IPS-11a (cell line): ENCODE data around the gene SPATA21.
"Not testable (repeated sequence)": the region's sequence is repeated elsewhere in the genome, so short reads cannot be mapped to it uniquely, and the experiment has no call there.

Experiments used
- H3K4me3 ChIP-seq: one replicate; pipeline ENCODE4 v1.5.1; 2013; ENCODE audit warnings: low read depth, low read length, control low read depth

SPATA21 gene

DNA sequence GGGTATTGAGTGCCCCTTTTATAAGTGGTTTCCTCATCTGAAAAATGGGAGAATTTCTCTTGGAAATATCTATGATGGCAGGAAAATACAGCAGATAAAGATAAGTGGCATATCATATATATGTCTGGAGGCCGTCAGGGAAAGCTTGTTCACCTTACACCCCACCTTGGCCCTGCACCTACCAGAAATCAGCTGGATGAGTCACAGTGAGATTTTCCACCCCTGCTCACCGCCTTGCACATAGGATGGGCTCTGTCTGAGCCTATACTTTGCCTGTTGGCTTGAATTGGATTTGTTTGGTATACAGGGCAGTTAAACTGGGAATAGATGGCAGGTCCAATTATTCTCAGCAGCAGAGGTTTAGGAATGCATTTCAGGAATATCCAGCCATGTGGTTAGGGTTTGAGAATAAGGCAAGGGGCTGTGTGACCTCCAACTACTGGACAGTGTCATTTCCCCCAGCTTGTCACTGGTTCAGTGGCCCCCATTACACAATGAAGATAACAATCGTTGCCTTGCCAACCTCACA, at the start of gene SPATA21:
Gene SPATA21, minus strand, starts transcription at position 479 of the 529 bp plus-strand sequence. CDS start 6,053 bp downstream, outside the sequence.
- no peak within 1 kb of the TSS for H3K4me3 ChIP-seq

DNA sequence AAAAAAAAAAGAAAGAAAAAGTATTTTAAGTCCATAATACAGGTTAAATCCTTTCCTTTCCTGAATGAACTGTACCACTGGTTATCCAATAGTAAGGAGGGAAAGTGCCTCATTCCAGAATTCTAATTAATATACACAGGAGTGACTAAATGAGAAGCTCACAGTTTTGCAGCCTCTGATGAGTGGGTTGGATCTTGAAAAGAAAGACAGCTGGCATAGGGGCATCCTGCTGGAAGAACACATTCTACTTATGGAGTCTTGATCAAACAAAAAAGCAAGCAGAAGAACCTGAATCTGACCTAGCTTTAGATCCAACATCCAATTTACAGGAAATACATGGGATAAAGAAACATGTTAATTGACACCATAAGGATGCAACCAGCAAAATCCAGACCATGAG, 49.8 kb upstream of the SPATA21 start:
- not testable (repeated sequence) for H3K4me3 ChIP-seq

DNA sequence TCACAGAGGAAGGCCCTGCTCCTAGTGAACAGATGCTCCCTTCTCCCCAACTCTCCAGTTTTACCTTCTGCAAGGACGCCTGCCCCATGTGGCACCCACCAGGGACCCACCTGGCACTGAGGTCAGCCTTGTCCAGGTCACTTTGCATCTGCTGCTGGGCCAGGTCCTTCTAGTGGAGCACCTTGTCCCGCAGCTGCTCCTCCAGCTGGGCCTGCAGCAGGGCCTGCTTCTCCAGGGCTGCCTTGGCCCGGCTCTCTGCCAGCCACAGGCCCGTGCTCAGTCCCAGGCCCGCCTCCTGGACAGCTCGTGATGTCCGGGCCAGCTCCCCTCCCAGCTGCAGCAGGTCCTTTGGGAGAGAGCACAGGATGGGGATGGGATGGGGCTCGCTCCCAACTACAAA, 49.1 kb upstream of the SPATA21 start:
- not testable (repeated sequence) for H3K4me3 ChIP-seq

DNA sequence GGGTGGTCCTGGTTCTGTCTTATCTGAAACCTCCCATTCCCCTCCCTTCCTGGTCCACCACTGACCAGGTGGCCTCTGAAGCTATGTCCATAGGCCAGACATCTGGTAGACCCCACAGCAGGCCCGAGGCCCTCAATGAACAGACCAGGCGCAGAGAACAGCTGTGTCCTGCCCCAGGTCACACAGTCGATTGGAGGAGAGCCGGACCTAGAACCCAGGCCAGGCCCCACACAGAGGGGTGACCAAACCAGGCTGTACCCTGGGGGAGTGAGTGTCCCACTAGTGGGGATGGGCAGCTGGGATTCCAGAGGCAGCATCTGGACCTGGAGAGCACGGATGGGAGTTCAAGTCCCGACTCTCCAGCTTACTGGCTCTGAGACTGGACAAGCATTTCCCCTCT, 47.7 kb upstream of the SPATA21 start:
- H3K4me3 ChIP-seq = no peak overlapping the region

- H3K4me3 ChIP-seq = no peak overlapping the region
These were observed 47.2 kb upstream of the SPATA21 start for GRCh38 chr1:16484501-16484835.

DNA sequence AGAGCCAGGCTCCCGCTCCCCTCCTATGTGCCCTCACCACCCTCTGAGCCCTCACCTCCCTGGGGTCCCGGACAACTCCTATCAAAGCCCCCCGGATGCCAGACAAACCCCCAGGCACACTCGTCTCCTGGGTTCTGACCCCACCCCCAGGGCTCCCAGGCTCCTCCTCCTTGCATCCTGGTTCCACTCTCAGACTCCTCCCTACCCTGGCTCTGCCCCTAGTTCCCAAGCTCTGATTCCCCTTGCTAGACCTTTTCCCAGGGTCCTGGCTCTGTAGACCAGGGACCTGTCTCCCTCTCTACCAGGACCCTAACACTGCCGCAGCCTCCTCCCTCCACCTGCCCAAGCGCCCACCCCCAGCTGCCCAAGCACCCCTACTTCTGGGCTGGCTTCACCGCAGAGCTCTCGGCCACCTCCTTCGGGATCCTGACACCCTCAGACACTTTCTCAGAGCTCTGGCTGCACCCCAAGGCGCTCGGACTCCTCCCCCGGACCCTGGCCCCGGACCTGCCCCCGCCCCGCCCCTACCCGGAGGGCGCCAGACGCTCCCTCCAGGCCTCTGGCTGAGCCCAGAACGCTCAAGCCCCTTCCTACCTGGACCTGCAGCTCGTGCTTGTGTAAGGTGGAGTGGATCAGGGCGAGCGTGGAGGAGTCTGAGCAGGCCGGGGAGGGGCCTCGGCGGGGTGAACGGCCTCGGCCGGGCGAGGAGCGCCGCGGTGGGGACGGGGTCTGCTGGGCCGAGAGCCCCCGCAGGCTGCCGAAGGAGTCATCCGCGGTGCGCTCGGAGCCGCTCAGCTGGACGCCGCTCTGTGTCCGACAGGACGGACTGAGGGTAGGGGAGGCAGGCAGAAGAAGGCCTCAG, 46.6 kb upstream of the SPATA21 start:
- not testable (repeated sequence) for H3K4me3 ChIP-seq

GRCh38 chr1:16483146-16483545, 45.9 kb upstream of the SPATA21 start:
- H3K4me3 ChIP-seq = not testable (repeated sequence)

- no peak overlapping the region for H3K4me3 ChIP-seq
These were observed 40.9 kb upstream of the SPATA21 start for GRCh38 chr1:16478091-16478490.

DNA sequence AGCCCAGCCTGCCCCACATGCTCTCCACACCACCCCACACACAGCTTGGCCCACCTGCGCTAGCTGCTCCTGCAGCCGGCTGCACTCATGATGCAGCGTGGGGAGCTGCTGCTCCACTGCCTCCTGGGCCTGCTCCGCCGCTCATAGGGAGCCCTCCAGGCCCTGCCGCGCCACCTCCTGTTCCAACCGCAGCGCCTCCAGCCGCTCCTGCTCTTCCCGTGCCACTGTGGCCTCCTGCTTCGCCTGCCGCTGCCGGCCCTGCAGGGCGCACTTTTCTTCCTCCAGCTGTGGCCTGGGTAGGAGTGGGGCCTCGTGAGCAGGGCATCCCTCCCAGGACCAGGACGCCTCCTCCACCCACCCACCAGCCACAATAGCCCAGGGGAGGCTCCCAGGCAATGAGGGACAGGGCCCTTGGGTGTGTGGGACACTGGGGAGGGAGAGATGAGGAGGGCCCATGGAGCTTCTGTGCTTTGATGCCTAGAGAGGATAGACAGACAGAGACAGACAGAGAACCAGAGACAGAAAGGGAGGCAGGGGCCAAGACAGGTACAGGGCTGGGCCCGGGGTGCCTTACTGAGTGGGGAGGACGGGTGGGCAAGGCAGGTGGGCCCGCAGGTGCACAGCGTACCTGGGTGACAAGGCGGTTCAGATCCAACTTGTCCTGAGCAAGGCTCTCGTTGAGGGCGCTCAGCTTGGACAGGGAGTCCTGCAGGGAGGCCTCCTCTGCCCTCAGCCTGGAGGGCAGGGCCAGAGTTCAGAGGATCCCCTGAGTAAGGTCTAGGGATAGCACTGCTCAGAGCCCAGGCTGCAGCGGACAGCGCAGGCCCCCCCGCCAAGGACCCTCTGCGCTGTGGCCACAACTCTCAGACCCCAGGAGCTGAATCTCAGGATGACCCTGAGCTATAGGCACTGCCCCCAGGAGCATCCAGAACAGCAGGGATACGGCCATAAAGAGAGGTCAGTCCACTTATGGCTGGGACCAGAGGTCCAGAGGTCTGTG, 38.8 kb upstream of the SPATA21 start:
- H3K4me3 ChIP-seq = not testable (repeated sequence)

DNA sequence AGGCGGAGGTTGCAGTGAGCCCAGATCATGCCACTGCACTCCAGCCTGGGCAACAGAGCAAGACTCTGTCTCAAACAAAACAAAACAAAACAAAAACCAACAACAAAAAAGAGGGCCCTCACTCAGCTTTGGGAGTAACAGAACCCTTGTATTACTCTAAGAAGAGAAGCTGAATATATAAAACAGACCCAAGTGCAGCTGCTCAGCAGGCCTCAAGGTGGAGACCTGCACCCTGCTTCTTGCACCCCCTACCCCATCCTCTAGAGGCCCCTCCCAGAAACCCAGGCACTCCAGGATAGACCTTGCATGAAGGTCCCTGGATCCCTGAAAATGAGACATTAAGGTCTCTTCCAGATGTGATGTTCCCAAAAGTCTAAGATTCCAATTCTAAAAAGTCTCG, 37.7 kb upstream of the SPATA21 start:
- not testable (repeated sequence) for H3K4me3 ChIP-seq

GRCh38 chr1:16474166-16474800, 37.1 kb upstream of the SPATA21 start:
- H3K4me3 ChIP-seq = no peak overlapping the region

GRCh38 chr1:16468558-16468957, 31.3 kb upstream of the SPATA21 start:
- no peak overlapping the region for H3K4me3 ChIP-seq

- H3K4me3 ChIP-seq = no peak overlapping the region
These were observed 27.8 kb upstream of the SPATA21 start for GRCh38 chr1:16464917-16465625.

GRCh38 chr1:16462773-16463330, 25.6 kb upstream of the SPATA21 start:
- no peak overlapping the region for H3K4me3 ChIP-seq

- no peak overlapping the region for H3K4me3 ChIP-seq
These were observed 24.5 kb upstream of the SPATA21 start for GRCh38 chr1:16461681-16462080.

- no peak overlapping the region for H3K4me3 ChIP-seq
These were observed 22.2 kb upstream of the SPATA21 start for GRCh38 chr1:16459352-16459925.

GRCh38 chr1:16458831-16459230, 21.6 kb upstream of the SPATA21 start:
- no peak overlapping the region for H3K4me3 ChIP-seq

DNA sequence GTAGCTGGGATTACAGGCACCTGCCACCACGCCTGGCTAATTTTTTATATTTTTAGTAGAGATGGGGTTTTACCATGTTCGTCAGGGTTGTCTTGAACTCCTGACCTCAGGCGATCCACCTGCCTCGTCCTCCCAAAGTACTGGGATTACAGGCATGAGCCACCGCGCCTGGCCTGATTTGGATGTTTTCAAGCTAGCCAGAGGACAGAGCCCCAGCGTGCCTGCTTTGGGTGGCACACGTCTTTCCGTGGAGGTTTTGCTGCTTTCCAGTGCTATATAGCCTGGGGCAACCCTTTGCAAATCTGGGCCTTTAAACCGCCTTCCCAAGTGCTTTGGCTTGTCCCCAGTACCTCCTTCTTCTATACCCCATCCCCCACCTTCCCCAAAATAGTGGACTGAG, 18.9 kb upstream of the SPATA21 start:
- H3K4me3 ChIP-seq = not testable (repeated sequence)

DNA sequence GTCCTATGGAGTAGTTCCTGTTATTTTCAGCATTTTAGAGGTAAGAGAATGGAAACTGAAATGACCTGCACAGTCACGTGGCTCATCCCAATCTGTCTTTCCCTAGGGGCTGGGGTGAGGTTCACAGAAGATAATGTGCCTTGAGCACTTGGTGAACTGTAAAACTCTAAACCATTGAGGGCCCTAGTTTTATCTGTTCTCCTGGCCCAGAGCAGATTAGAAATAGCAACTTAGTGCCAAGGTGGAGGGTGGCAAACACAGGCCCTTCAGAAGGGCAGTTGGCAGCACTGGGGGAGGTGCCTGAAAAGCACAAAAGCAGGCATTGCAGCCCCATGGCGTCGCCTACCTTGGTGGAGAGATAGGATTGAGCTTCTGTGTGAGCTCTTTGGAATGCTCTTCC, 17.7 kb upstream of the SPATA21 start:
- not testable (repeated sequence) for H3K4me3 ChIP-seq
